Measurements from ENCODE around the gene CYP27B1.

DNA sequence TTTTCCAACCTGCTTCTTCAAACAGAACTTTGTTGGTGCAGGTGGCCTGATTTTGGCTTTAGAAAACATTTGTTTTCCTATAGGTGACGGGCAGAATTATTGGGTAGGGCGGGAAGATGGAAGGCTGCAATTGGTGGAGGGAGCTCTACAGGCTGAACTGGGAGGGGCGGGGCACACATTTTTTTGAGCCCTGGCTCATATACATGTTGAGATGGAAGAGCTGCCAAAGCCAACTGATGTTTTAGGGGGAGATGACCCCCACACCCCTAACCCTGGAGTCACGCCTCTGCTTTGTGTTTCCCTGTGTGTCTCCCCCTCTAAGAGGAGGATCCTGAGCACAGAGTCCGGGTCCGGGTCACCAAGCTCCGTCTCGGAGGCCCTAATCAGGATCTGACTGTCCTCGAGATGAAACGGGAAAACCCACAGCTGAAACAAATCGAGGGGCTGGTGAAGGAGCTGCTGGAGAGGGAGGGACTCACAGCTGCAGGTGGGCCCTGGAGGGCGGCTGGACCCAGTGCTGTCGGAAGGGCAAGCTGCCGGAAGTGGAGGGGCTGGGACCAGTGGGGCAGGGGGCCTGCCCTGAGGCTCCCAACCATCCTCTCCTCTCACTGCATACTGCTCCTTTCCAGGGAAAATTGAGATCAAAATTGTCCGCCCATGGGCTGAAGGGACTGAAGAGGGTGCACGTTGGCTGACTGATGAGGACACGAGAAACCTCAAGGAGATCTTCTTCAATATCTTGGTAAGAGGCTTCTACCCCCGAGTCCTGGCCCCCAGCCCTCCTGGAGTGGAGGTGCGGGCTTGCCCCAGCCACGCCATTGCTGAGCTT lies 46.9 kb downstream of the CYP27B1 start:
- TF ChIP-seq, protein P1, sequence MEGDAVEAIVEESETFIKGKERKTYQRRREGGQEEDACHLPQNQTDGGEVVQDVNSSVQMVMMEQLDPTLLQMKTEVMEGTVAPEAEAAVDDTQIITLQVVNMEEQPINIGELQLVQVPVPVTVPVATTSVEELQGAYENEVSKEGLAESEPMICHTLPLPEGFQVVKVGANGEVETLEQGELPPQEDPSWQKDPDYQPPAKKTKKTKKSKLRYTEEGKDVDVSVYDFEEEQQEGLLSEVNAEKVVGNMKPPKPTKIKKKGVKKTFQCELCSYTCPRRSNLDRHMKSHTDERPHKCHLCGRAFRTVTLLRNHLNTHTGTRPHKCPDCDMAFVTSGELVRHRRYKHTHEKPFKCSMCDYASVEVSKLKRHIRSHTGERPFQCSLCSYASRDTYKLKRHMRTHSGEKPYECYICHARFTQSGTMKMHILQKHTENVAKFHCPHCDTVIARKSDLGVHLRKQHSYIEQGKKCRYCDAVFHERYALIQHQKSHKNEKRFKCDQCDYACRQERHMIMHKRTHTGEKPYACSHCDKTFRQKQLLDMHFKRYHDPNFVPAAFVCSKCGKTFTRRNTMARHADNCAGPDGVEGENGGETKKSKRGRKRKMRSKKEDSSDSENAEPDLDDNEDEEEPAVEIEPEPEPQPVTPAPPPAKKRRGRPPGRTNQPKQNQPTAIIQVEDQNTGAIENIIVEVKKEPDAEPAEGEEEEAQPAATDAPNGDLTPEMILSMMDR (IDR thresholded peaks at IDR 0.05; ENCODE audit: low read depth, low read length, missing input control) = no peak
- TF ChIP-seq GABPA (IDR thresholded peaks at IDR 0.05 in 1 of 2, conservative IDR thresholded peaks at IDR 0.05 in 1 of 2) = no peak
- no peak for TF ChIP-seq SP1 (IDR thresholded peaks at IDR 0.05)
- no peak for TF ChIP-seq YY1 (IDR thresholded peaks at IDR 0.05)
- no peak for TF ChIP-seq TAF1 (conservative IDR thresholded peaks at IDR 0.05)
- TF ChIP-seq, protein P2, sequence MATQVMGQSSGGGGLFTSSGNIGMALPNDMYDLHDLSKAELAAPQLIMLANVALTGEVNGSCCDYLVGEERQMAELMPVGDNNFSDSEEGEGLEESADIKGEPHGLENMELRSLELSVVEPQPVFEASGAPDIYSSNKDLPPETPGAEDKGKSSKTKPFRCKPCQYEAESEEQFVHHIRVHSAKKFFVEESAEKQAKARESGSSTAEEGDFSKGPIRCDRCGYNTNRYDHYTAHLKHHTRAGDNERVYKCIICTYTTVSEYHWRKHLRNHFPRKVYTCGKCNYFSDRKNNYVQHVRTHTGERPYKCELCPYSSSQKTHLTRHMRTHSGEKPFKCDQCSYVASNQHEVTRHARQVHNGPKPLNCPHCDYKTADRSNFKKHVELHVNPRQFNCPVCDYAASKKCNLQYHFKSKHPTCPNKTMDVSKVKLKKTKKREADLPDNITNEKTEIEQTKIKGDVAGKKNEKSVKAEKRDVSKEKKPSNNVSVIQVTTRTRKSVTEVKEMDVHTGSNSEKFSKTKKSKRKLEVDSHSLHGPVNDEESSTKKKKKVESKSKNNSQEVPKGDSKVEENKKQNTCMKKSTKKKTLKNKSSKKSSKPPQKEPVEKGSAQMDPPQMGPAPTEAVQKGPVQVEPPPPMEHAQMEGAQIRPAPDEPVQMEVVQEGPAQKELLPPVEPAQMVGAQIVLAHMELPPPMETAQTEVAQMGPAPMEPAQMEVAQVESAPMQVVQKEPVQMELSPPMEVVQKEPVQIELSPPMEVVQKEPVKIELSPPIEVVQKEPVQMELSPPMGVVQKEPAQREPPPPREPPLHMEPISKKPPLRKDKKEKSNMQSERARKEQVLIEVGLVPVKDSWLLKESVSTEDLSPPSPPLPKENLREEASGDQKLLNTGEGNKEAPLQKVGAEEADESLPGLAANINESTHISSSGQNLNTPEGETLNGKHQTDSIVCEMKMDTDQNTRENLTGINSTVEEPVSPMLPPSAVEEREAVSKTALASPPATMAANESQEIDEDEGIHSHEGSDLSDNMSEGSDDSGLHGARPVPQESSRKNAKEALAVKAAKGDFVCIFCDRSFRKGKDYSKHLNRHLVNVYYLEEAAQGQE (IDR thresholded peaks at IDR 0.05) = no peak

Data from liver (tissue), 3 donors.